Liver (tissue), 9 donors: ENCODE measurements around the gene HAUS8. TPM values are rescaled to one million over a fixed set of nuclear protein-coding genes. Genes with fewer than 3 reads are reported as not detected.

Experiments used
- DNase-seq: peaks from one replicate; pipeline ENCODE4 v3.0.0-alpha.2; 2017; ENCODE audit warnings: low spot score
- H3K27ac ChIP-seq, 2 donors: one replicate each; pipeline ENCODE4 v1.7.0; 2013; ENCODE audit warnings: inconsistent platforms in 2 of 2, low read length in 2 of 2, control low read depth in 1 of 2, low read depth in 1 of 2, mild to moderate bottlenecking in 1 of 2
- H3K27me3 ChIP-seq, 4 donors: one replicate each; pipeline versions ENCODE4 v1.6.1 to v1.7.0; 2013; ENCODE audit warnings: low read length in 3 of 4, inconsistent platforms in 1 of 4, mild to moderate bottlenecking in 1 of 4, moderate library complexity in 1 of 4; ENCODE audit not compliant: control insufficient read depth in 4 of 4, insufficient read depth in 4 of 4
- H3K36me3 ChIP-seq, 4 donors: one replicate each; pipeline versions ENCODE4 v1.6.1 to v1.7.0; 2013; ENCODE audit warnings: low read length in 3 of 4, mild to moderate bottlenecking in 3 of 4, low read depth in 1 of 4, moderate library complexity in 1 of 4; ENCODE audit not compliant: control insufficient read depth in 4 of 4, insufficient read depth in 3 of 4
- H3K4me1 ChIP-seq, 4 donors: one replicate each; pipeline versions ENCODE4 v1.6.1 to v1.7.0; 2013; ENCODE audit warnings: low read length in 3 of 4, mild to moderate bottlenecking in 3 of 4, moderate library complexity in 1 of 4; ENCODE audit not compliant: control insufficient read depth in 4 of 4, insufficient read depth in 4 of 4
- H3K4me3 ChIP-seq, 3 donors: one replicate each; pipeline versions ENCODE4 v1.6.1 to v1.7.0; 2013; ENCODE audit warnings: low read length in 3 of 3, control low read depth in 1 of 3, low read depth in 1 of 3, mild to moderate bottlenecking in 1 of 3
- H3K9ac ChIP-seq, 2 donors: one replicate each; pipeline ENCODE4 v1.7.0; 2013; ENCODE audit warnings: low read length in 2 of 2, mild to moderate bottlenecking in 2 of 2, moderate library complexity in 2 of 2, control low read depth in 1 of 2, low read depth in 1 of 2
- H3K9me3 ChIP-seq, 4 donors: one replicate each; pipeline versions ENCODE4 v1.6.1 to v1.7.0; 2013; ENCODE audit warnings: low read length in 3 of 4; ENCODE audit not compliant: control insufficient read depth in 4 of 4
- ATF3 ChIP-seq: IDR thresholded peaks from 2 replicates; pipeline ENCODE4 v1.6.1; 2016; ENCODE audit warnings: antibody characterized with exemption
- CTCF ChIP-seq: fragments of 150-350 bp; IDR thresholded peaks from 2 replicates; pipeline ENCODE4 v1.5.1; 2017; ENCODE audit warnings: improper control_type of control experiment, low read depth, low read length; ENCODE audit not compliant: missing input control
- HNF4A ChIP-seq, 2 donors: conservative IDR thresholded peaks; 2 replicates each; pipeline ENCODE4 v1.6.1; 2016; ENCODE audit warnings: antibody characterized with exemption in 2 of 2, mild to moderate bottlenecking in 2 of 2
- MAX ChIP-seq: IDR thresholded peaks from 2 replicates; pipeline ENCODE4 v1.6.1; 2016; ENCODE audit warnings: antibody characterized with exemption
- RAD21 ChIP-seq, 2 donors: IDR thresholded peaks; 2 replicates each; pipeline ENCODE4 v1.6.1; 2016; ENCODE audit warnings: antibody characterized with exemption in 2 of 2, mild to moderate bottlenecking in 2 of 2
- REST ChIP-seq: IDR thresholded peaks from 2 replicates; pipeline ENCODE4 v1.6.1; 2016; ENCODE audit warnings: antibody characterized with exemption, mild to moderate bottlenecking
- YY1 ChIP-seq: IDR thresholded peaks from 2 replicates; pipeline ENCODE4 v1.6.1; 2016; ENCODE audit warnings: antibody characterized with exemption, mild to moderate bottlenecking
- WGBS: extraction: QIAGEN DNeasy Blood & Tissue Kit; methylation state at CpG from one replicate; pipeline ENCODE4 v1.1.7; 2013; 5-methylcytosine and 5-hydroxymethylcytosine counted together
- polyA plus RNA-seq, 2 donors: library from polyadenylated mRNA; stranded (reverse) in 1 of 2; unstranded in 1 of 2; fragments of 200-250 nt in 1 of 2; fragments of >200 nt in 1 of 2; fragmentation: Nextera tagmentation in 1 of 2; extraction: Ambion mirVana in 1 of 2; gene quantifications; one replicate each; pipeline versions ENCODE4 v1.2.1 to v1.2.3, GENCODE V29; 2013 to 2015
- total RNA-seq, 2 donors: library from RNA; depleted of rRNA; stranded (reverse); fragments of >200 nt; gene quantifications; one replicate each; pipeline ENCODE4 v1.2.3, GENCODE V29; 2014
- donor health status: healthy.
- donor health status: healthy.
- donor health status: healthy.
- donor health status: healthy.
- donor health status: healthy.

The HAUS8 gene
- total and polyA plus RNA-seq, 4 donors = 3.3 to 5.7 (median 3.8) TPM

GRCh38 chr19:17079710-17080439, 4.6 kb upstream of the HAUS8 start:
- no peak overlapping the region for H3K4me3 ChIP-seq
- 73% methylated on average over 28 of the region's 28 CpGs for WGBS
- TF ChIP-seq RAD21 (IDR thresholded peaks at IDR 0.05) = peak in 1 of 2 donors; percentile 51
- TF ChIP-seq REST = no peak
- TF ChIP-seq CTCF = peak; percentile 14

GRCh38 chr19:17078920-17079709, 3.9 kb upstream of the HAUS8 start:
- peaks cover 3 to 40% (median 28%) of the 10 kb centered on the region in 4 donors for H3K4me1 ChIP-seq
- H3K27me3 ChIP-seq = no peaks in the 10 kb centered on the region
- no peaks in the 10 kb centered on the region for H3K36me3 ChIP-seq
- H3K27ac ChIP-seq = peak overlapping the region; percentile 65 to 71
- no peak for TF ChIP-seq ATF3
- no peak for TF ChIP-seq HNF4A (conservative IDR thresholded peaks at IDR 0.05)
- TF ChIP-seq YY1 = peak; percentile 1
- TF ChIP-seq MAX = no peak
- 75% methylated on average over 19 of the region's 19 CpGs for WGBS
- no peaks in the 10 kb centered on the region for H3K9me3 ChIP-seq
- H3K4me3 ChIP-seq = no peak overlapping the region
- H3K9ac ChIP-seq = no peak overlapping the region
- DNase-seq = no peak

More at GRCh38 chr19:17079710-17080439, 4.6 kb upstream of the HAUS8 start:
- Histone ChIP-seq H3K9ac (no peak overlapping the region), H3K9me3 (no peaks in the 10 kb centered on the region), H3K27me3 (no peaks in the 10 kb centered on the region), H3K36me3 (no peaks in the 10 kb centered on the region), H3K27ac (peak overlapping the region; percentile 65 to 71), H3K4me1 (peaks cover 2 to 34% (median 21%) of the 10 kb centered on the region in 4 donors)
- DNase-seq = no peak
